OCI-M2 (cell line): ENCODE results near the gene KCNS3.
"Not testable (repeated sequence)": the region's sequence is repeated elsewhere in the genome, so short reads cannot be mapped to it uniquely, and the experiment has no call there.

Source experiments
- DNase-seq: peaks from one replicate; lab custom pipeline; 2025; ENCODE audit not compliant: unreplicated experiment; lab: John Stamatoyannopoulos, UW

KCNS3 gene

GRCh38 chr2:17936599-17936998, 58.1 kb downstream of the KCNS3 start:
- no peak for DNase-seq

GRCh38 chr2:17940091-17940630, 61.7 kb downstream of the KCNS3 start:
- no peak for DNase-seq

GRCh38 chr2:17943444-17943843, 65.0 kb downstream of the KCNS3 start:
- DNase-seq, result no peak

- no peak for DNase-seq
These were observed 68.6 kb downstream of the KCNS3 start for GRCh38 chr2:17947113-17947512.

GRCh38 chr2:17950006-17950405, 71.5 kb downstream of the KCNS3 start:
- no peak for DNase-seq

- DNase-seq, result no peak
These were observed 73.1 kb downstream of the KCNS3 start for GRCh38 chr2:17951563-17951962.

GRCh38 chr2:17958466-17959092, 80.1 kb downstream of the KCNS3 start:
- DNase-seq, result no peak

GRCh38 chr2:17959356-17959755, 80.9 kb downstream of the KCNS3 start:
- DNase-seq, result no peak

GRCh38 chr2:17959833-17960232, 81.4 kb downstream of the KCNS3 start:
- DNase-seq, result no peak

- no peak for DNase-seq
These were observed 82.5 kb downstream of the KCNS3 start for GRCh38 chr2:17960925-17961324.

GRCh38 chr2:17961789-17962188, 83.3 kb downstream of the KCNS3 start:
- no peak for DNase-seq

GRCh38 chr2:17962876-17963275, 84.4 kb downstream of the KCNS3 start:
- no peak for DNase-seq

- not testable (repeated sequence) for DNase-seq
These were observed 85.1 kb downstream of the KCNS3 start for GRCh38 chr2:17963571-17963970.

GRCh38 chr2:17965196-17965595, 86.7 kb downstream of the KCNS3 start:
- no peak for DNase-seq

GRCh38 chr2:17966798-17967197, 88.3 kb downstream of the KCNS3 start:
- no peak for DNase-seq

GRCh38 chr2:17969661-17970060, 91.2 kb downstream of the KCNS3 start:
- DNase-seq, result no peak

- no peak for DNase-seq
These were observed 93.2 kb downstream of the KCNS3 start for GRCh38 chr2:17971531-17972125.

GRCh38 chr2:17972991-17973390, 94.5 kb downstream of the KCNS3 start:
- DNase-seq, result no peak

- DNase-seq, result no peak
These were observed 96.9 kb downstream of the KCNS3 start for GRCh38 chr2:17975401-17975800.

GRCh38 chr2:17976871-17977746, 98.6 kb downstream of the KCNS3 start:
- no peak for DNase-seq

- no peak for DNase-seq
These were observed 101.2 kb downstream of the KCNS3 start for GRCh38 chr2:17979707-17980106.

GRCh38 chr2:17981936-17982335, 103.5 kb downstream of the KCNS3 start:
- DNase-seq, result no peak
